ENCODE data around the gene RBM27.
"Not testable (repeated sequence)": the region's sequence is repeated elsewhere in the genome, so short reads cannot be mapped to it uniquely, and the experiment has no call there.

The RBM27 gene

DNA sequence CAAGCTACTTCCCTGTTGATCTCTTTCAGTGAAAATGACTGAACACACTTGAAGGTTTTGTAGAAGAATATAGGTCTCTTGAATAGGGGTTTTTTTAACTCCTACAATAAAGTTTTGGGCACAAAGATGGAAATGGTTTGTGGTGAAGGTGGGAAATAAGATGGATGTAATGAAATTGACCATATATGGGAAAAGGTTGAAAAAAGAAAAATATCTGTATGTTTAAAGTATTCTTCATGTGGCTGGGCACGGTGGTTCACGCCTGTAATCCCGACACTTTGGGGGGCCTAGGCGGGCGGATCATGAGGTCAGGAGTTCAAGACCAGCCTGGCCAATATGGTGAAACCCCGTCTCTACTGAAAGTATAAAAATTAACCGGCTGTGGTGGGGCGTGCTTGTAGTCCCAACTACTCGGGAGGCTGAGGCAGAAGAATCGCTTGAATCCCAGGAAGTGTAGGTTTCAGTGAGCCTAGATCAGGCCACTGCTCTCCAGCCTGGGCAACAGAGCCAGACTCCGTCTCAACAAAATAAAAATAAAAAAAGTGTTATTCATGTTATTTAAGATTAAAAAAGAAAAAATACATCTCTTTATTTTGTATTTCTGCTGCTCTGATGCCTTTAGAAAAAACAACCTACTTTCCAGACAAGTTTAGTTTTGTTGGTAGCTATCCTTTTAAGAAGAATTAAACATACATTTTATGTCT is 2.2 kb downstream of the RBM27 start:
- DNase-seq (ENCODE audit: low read depth in 2 of 2), result no peak

DNA sequence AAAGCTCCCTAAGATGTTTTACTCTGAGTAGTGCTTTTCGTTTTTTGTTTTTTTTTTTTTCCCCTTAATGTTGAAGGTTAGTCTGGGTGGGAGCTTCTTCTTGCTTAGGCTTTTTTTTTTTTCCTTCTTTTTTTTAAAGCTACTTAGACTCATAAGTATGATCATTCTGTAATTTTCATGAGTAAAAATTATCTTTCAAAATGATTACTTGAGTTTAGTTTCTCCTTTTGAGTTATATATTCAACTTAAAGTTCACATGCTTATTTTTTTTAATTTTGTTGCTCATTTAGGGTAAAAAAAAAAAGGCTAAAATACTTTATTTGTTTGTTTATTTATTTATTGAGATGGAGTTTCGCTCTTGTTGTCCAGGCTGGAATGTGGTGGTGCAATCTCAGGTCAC is 2.9 kb downstream of the RBM27 start:
- DNase-seq (ENCODE audit: low read depth in 2 of 2), result no peak

DNA sequence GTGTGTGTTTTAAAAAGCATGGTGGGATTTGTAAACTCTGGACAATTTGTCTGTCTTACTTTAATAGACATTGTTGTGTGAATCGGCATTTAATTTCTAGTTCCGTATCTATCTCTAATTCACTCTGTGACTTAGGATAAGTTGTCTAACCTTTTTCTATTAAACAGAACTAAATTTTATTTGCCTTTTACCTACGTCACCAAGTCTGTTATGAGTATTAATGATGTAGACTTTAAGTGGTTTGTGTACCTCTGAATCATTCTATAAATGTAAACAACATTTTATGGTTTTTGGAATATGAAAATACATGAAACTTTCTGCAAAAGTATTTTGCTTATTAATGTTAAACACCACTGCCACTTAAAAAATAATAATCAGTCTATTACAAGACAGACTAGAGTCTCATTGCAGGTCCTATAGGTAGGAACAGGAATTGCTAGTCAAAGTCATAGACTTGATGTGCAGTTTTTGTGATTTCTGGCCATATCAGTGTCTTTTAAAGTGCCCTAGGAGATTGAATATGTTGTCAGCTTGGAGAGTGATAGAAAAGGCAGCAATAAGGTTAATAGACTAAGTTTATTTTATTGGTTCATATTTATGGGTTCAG is 5.6 kb downstream of the RBM27 start:
- no peak for DNase-seq (ENCODE audit: low read depth in 2 of 2)

DNA sequence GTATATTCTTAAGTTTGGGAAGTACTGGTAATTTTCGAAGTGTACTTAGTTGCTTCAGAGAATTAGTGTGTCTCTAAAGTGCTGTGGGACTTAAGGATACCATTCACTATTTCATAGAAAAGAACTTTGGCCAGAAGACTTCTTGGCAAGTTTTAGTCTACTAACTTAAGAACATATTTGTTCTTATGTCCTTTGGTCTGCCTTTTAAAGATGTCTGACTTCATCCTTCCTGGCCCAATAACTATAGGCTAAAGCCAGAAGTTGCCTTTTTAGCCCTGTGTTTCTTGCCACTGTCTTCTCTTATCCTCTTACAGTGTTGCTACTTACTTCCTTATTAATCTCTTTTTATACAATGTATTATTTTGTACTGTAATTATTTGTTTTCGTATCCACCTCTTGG is 6.3 kb downstream of the RBM27 start:
- no peak for DNase-seq (ENCODE audit: low read depth in 2 of 2)

DNA sequence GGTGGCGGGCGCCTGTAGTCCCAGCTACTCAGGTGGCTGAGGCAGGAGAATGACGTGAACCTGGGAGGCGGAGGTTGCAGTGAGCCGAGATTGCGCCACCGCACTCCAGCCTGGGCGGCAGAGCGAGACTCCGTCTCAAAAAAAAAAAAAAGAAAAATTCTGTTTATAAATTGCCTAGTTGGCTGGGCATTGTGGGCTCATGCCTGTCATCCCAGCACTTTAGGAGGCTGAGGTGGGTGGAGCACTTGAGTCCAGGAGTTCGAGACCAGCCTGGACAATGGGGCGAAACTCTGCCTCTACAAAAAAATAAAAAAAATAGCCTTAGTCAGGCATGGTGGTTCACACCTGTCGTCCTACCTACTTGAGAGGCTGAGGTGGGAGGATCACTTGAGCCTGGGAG is 7.4 kb downstream of the RBM27 start:
- DNase-seq (ENCODE audit: low read depth in 2 of 2), result not testable (repeated sequence)

DNA sequence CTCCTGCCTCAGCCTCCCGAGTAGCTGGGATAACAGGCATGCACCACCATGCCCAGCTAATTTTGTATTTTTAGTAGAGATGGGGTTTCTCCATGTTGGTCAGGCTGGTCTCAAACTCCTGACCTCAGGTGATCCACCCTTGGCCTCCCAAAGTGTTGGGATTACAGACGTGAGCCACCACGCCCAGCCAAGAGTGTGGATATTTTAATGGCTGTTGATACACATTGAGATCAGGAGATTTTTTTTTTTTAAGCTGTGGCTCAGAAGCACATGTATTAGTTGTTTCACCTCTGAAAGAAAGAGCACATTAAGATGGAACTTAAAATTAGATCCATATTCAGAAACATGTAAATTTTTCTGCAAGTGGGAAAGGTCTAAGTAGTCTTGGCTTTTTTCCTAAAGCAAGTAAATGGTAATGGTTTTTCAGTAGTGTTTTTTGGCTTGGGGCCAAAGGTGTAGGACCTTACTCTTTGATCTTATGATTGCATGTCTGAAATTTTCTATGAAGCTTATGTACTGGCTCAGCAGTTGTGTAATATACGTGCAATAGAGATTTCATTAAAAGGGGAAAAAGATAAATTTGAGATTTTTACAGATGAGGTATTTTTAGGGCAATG is 9.9 kb downstream of the RBM27 start:
- no peak for DNase-seq (ENCODE audit: low read depth in 2 of 2)

DNA sequence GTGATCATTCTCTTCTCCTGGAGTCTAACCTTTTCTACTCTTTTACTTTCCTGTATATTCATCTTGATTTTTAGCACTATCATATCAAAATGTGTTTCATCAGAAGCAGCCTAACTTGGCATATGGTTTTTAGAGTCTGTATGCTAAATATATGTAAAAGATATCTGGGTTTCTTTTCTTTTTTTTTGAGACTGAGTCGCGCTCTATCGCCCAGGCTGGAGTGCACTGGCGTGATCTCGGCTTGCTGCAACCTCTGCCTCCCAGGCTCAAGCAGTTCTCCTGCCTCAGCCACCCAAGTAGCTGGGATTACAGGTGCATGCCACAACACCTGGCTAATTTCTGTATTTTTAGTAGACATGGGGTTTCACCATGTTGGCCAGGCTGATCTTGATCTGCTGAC is 11.5 kb downstream of the RBM27 start:
- DNase-seq (ENCODE audit: low read depth in 2 of 2), result not testable (repeated sequence)

DNA sequence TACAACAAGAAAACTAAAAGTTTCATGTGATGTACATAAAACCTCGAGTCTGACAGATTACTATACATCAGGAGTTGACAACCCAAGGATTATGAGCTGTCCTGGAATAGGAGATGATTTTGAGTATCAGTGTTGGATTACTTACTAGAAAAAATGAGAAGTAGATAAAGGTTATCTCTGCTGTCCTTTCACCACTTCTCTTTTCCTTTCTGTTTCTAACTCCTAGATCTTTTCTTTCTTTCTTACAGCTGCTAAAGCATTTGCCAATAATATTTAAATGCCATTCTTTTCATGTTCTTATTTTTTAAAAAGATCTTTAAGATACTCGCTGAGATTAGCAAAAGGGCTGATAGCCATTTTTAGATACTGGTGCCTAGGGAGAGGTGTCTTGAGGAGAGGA is 14.8 kb downstream of the RBM27 start:
- DNase-seq (ENCODE audit: low read depth in 2 of 2), result no peak

DNA sequence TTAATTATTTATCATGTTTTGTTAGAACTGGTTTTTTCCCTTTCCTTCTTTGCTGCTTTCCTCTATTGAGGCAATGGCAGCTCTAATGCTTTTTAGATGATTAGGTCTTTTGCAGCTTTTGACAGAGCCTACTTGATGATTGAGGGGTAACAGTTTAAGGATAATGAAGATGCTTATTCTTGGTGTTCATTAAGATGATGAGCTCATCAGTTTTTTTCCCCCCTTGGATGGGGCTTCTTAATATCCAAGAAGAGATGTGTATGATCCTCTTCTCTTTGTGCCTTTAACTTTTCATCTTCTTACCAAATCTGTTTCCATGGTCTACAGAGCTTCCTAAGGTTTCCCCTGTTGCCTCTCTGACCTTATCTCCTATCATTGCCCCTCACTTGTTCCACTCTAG is 15.8 kb downstream of the RBM27 start:
- no peak for DNase-seq (ENCODE audit: low read depth in 2 of 2)

DNA sequence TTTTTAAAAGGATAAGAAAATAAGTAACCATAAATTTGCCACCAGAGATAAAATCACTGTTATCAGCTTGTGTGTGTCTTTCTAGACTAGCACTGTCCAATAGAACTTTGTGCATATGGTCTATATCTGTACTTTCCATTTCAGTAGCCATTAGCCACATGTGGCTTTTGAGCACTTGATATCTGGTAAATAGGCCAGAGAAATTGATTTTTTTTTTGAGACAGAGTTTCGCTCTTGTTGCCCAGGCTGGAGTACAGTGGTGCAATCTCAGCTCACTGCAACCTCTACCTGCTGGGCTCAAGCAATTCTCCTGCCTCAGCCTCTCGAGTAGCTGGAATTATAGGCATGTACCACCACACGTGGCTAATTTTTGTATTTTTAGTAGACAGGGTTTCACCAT is 17.8 kb downstream of the RBM27 start:
- no peak for DNase-seq (ENCODE audit: low read depth in 2 of 2)

DNA sequence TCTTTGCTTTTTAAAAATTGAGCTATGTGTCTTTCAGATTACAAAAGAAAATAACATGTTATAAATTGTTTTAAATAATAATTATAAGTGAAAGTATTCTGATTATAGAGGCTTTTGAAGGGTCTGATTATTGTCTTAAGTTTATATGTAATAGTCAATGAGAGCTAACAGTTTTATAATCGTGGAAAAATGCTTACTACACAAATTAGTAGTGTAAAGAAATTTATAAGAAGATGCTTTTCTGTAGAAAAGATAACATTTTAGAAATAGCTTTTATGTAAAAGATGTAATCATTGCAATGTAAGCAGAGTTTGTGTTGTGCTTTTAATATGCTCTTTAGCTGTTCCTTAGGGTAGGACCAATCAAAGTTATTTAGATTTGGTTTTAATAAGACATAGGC is 18.6 kb downstream of the RBM27 start:
- DNase-seq (ENCODE audit: low read depth in 2 of 2), result no peak

DNA sequence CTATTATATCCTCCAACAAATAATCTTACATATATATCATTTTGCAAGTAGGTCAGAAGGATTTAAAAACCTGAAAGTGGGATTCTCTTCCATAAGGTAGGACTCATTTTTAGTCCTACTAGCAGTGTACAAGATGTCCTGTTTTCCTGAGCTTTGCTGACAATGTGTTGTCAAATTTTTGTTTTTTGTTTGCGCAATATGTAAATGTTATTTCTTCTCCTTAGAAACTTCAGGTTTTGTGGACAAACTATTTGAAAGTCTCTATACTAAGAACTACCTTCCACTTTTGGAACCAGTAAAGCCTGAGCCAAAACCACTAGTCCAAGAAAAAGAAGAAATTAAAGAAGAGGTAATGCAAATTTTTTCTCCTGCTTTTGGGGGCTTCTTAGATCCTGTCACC is 19.8 kb downstream of the RBM27 start:
- DNase-seq (ENCODE audit: low read depth in 2 of 2), result no peak

DNA sequence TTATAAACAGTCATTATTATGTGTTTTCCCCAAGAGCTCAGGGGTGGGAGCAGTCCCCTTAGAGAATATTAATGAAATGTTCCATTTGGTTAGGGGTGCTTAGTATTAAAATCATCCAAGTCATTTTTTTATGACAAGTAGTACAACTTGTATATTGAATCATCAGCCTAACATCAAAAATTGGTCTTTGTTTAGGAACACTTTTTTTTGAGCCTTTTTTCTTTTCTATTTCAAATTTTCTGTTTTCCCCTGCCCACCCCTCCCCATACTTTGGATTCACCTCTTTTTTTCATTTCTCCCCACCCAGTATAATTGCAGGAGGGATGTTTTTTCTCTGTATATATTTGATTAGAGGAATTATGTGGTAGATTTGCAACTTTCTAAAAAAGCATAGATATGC is 25.8 kb downstream of the RBM27 start:
- no peak for DNase-seq (ENCODE audit: low read depth in 2 of 2)

DNA sequence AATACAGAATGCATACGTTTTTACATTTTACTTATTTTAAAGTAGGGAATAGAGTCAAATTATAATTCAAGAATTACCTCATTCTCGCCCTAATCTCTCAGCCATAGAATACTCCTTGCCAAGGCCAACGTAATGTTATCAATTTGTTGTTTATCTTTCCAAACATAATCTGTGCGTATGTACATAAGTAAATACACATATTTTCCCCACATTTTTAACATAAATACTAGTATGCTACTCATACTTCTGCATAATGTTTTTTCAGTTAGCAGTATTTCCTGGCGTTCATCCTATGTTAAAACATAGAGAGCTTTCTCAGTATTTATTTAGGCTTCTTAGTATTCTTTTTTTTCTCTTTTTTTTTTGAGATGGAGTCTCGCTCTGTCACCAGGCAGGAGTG is 28.8 kb downstream of the RBM27 start:
- DNase-seq (ENCODE audit: low read depth in 2 of 2), result no peak

DNA sequence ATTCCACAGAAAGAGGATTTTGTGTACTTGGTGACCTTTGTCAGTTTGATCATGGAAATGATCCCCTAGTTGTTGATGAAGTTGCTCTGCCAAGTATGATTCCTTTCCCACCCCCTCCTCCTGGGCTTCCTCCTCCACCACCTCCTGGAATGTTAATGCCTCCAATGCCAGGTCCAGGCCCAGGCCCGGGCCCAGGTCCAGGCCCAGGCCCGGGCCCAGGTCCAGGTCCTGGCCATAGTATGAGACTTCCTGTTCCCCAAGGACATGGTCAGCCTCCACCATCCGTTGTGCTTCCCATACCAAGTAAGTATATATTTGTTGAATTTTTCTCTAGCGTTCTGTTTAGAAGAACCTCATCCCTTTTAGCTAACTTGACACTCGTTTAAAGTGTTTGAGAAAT is 30.0 kb downstream of the RBM27 start:
- no peak for DNase-seq (ENCODE audit: low read depth in 2 of 2)

DNA sequence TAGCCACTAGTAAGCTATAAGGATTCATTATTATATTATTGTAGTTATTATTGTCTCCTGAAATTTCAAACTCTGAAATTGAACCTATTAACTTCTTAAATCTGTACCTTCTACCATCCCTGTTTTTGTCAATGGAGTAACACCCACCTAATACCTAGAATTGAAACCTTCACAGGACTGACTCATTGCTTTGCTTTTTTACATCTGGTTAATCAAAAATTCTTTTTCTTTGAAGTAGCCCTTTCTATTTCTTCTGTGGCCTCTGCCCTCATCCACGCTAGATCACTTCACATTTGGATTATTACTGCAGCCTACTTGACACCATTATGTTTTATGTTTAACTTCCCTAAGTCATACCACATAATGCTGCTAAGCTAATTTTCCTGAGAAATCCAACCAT is 35.6 kb downstream of the RBM27 start:
- no peak for DNase-seq (ENCODE audit: low read depth in 2 of 2)

DNA sequence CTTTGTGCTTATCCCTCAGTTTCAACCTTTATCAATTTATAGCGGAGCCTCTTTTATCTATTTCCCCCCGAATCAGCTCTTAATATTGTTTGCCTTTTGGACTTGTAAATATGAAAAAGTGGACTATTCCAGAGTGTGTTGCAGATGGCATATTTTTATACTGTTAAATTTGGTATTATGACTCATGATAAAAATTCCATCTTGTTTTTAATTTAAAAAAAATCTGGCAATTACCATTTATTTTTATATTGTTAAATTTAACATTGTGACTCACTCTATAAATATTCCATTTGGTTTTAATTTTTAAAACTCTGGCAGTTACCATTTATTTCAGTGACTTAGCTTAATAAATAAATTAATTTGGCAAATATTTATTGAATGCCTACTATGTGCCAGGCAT is 37.5 kb downstream of the RBM27 start:
- no peak for DNase-seq (ENCODE audit: low read depth in 2 of 2)

DNA sequence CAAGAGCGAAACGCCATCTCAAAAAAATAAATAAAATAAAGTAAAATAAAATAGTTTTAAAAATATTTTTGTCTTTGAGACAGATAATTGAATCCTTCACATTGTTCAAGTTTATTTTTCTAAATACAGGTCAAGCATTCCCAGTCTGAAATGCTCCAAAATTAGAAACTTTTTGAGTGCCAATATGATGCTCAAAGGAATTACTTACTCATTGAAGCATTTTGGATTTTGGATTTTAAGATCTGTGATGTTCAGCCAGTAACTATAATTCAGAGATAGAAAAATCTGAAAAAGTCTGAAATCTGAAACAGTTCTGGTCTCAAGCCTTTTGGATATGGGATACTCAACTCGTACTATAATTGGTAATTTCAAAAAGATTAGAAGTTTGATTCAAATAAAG is 39.8 kb downstream of the RBM27 start:
- DNase-seq (ENCODE audit: low read depth in 2 of 2), result no peak

DNA sequence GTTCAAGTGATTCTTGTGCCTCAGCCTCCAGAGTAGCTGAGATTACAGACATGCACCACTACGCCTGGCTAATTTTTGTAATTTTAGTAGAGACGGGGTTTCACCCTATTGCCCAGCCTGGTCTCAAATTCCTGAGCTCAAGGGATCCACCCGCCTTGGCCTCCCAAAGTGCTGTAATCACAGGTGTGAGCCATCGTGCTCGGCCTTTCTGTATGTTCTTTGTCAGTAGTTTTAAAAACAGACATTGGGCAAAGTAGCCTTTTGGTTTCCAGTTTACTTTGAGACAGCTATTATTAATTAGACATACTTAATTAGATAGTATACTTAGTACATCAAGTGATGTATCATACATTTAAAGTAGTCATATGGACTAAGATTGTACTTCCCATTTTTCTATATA is 45.2 kb downstream of the RBM27 start:
- DNase-seq (ENCODE audit: low read depth in 2 of 2), result no peak

DNA sequence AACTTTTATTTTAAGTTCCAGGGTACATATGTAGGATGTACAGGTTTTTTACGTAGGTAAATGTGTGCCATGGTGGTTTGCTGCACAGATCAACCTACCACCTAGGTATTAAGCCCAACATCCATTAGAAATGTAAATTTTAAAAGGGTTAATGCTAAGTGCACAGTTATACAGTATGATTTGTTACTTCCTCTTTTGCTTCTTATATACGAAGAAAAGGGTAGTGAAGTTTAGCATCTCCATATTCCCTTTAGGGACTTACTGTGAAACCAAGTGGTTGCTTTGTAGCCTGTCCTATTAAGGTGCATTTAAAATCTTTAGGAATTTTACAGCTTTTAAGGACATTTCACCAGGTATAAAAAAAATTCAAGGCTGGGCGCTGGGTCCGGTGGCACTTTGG is 46.4 kb downstream of the RBM27 start:
- DNase-seq (ENCODE audit: low read depth in 2 of 2), result no peak
